GM12878 (cell line): ENCODE results near the gene SEL1L2. TPM values are rescaled to one million over a fixed set of nuclear protein-coding genes. Genes with fewer than 3 reads are reported as not detected.

Source experiments
- ATAC-seq: fragments of 200-7000 bp; cut with Tn5 transposase; 3 replicates; pipeline ENCODE4 v1.9.1; 2020; ENCODE audit warnings: mild to moderate bottlenecking, moderate library complexity
- BruUV-seq: library from RNA; stranded (reverse); fragments of 400-500 nt; replicated peaks from 2 replicates; lab custom pipeline; 2021; lab: Mats Ljungman, UMichigan
- CTCF ChIA-PET: fragments of 300-600 bp; sonication (Branson Sonifier 250); formaldehyde crosslinking; extraction: SDS; loops from one replicate; lab custom pipeline; 2021; ENCODE audit warnings: inconsistent platforms; lab: Yijun Ruan, JAX
- POLR2A ChIA-PET: fragments of 350-600 bp; formaldehyde crosslinking; extraction: SDS; loops from one replicate; lab custom pipeline; 2021; ENCODE audit warnings: inconsistent platforms; lab: Charles Lee
- RAD21 ChIA-PET: fragments of 300-600 bp; sonication (Branson Sonifier 250); formaldehyde crosslinking; loops from one replicate; lab custom pipeline; 2023; ENCODE audit warnings: antibody characterized with exemption; ENCODE audit not compliant: unreplicated experiment; lab: Charles Lee
- SMC1A ChIA-PET: fragments of 300-600 bp; sonication (Branson Sonifier 250); formaldehyde crosslinking; loops from one replicate; lab custom pipeline; 2023; ENCODE audit not compliant: unreplicated experiment, uncharacterized antibody; lab: Charles Lee
- DNase-seq: peaks from one replicate; pipeline ENCODE4 v3.0.0-alpha.2; 2011; ENCODE audit warnings: low read depth, low spot score
- FAIRE-seq: peaks from 3 replicates; lab custom pipeline; 2011; peaks lifted over from hg19 to GRCh38; lab: Jason Lieb, UNC
- H2AFZ ChIP-seq: 2 replicates; pipeline ENCODE4 v1.6.0; 2011; ENCODE audit warnings: low read depth, low read length, control low read depth; ENCODE audit not compliant: control insufficient read depth
- H3K27ac ChIP-seq: 2 replicates; pipeline ENCODE4 v1.5.1; 2011; ENCODE audit warnings: control low read depth; ENCODE audit not compliant: control insufficient read depth, insufficient read depth
- H3K27me3 ChIP-seq, 2 experiments: replicated peaks in 1 of 2; 2 replicates each; pipeline versions ENCODE4 v1.6.0 to v1.6.1; 2011; ENCODE audit warnings: low read length in 1 of 2; ENCODE audit not compliant: control insufficient read depth in 2 of 2, insufficient read depth in 2 of 2
- H3K36me3 ChIP-seq, 2 experiments: 2 replicates each; pipeline ENCODE4 v1.5.1; 2011; ENCODE audit warnings: low read length in 1 of 2; ENCODE audit not compliant: control insufficient read depth in 2 of 2, insufficient read depth in 2 of 2
- H3K4me1 ChIP-seq: 2 replicates; pipeline ENCODE4 v1.6.1; 2011; ENCODE audit warnings: mild to moderate bottlenecking, low read length, moderate library complexity, mixed read lengths; ENCODE audit not compliant: control insufficient read depth, insufficient read depth
- H3K4me2 ChIP-seq: 2 replicates; pipeline ENCODE4 v1.6.0; 2011; ENCODE audit warnings: control low read depth; ENCODE audit not compliant: control insufficient read depth, insufficient read depth
- H3K4me3 ChIP-seq: fragments of 200-600 bp; sonication (generic); 2 replicates; pipeline ENCODE4 v1.5.1; 2016
- H3K79me2 ChIP-seq: 2 replicates; pipeline ENCODE4 v1.6.0; 2011; ENCODE audit warnings: low read length; ENCODE audit not compliant: control insufficient read depth, insufficient read depth
- H3K9ac ChIP-seq: 2 replicates; pipeline ENCODE4 v1.8.0; 2011; ENCODE audit warnings: low read length, control low read depth, mixed read lengths; ENCODE audit not compliant: control insufficient read depth, insufficient read depth
- H3K9me3 ChIP-seq: replicated peaks from 3 replicates; pipeline ENCODE4 v1.5.1; 2011; ENCODE audit warnings: mild to moderate bottlenecking, low read length; ENCODE audit not compliant: control insufficient read depth, insufficient read depth
- H4K20me1 ChIP-seq: 2 replicates; pipeline ENCODE4 v1.6.0; 2011; ENCODE audit not compliant: control insufficient read depth, insufficient read depth
- ATF3 ChIP-seq: IDR thresholded peaks from 2 replicates; pipeline ENCODE4 v1.6.1; 2011; ENCODE audit warnings: low read depth, mild to moderate bottlenecking, low read length, moderate library complexity, borderline replicate concordance; ENCODE audit errors: extremely low read depth
- ELK1 ChIP-seq: IDR thresholded peaks from 2 replicates; pipeline ENCODE4 v1.6.1; 2012; ENCODE audit warnings: low read depth, low read length, improper control_type of control experiment
- ESRRA ChIP-seq: IDR thresholded peaks from 2 replicates; pipeline ENCODE4 v1.6.1; 2012; ENCODE audit warnings: mild to moderate bottlenecking, low read length, improper control_type of control experiment
- IRF5 ChIP-seq: fragments of 450-650 bp; IDR thresholded peaks from 2 replicates; pipeline ENCODE4 v1.6.1; 2017; ENCODE audit warnings: borderline replicate concordance
- SKIL ChIP-seq: fragments of 450-650 bp; IDR thresholded peaks from 2 replicates; pipeline ENCODE4 v1.6.1; 2017; ENCODE audit warnings: mild to moderate bottlenecking, low read depth, inconsistent platforms; ENCODE audit not compliant: poor library complexity, severe bottlenecking
- SMAD5 ChIP-seq: IDR thresholded peaks from 2 replicates; pipeline ENCODE4 v1.6.1; 2016; ENCODE audit warnings: antibody characterized with exemption, low read depth
- SPI1 ChIP-seq: IDR thresholded peaks from 2 replicates; pipeline ENCODE4 v1.6.1; 2011; ENCODE audit warnings: low read depth, mild to moderate bottlenecking, low read length, moderate library complexity, borderline replicate concordance; ENCODE audit not compliant: insufficient read depth
- SUPT20H ChIP-seq: IDR thresholded peaks from 2 replicates; pipeline ENCODE4 v1.6.1; 2011; ENCODE audit warnings: low read depth, mild to moderate bottlenecking, low read length, moderate library complexity, borderline replicate concordance; ENCODE audit not compliant: control insufficient read depth
- TCF12 ChIP-seq: IDR thresholded peaks from 2 replicates; pipeline ENCODE4 v1.6.1; 2011; ENCODE audit warnings: low read depth, mild to moderate bottlenecking, low read length
- ZNF274 ChIP-seq: IDR thresholded peaks from one replicate; pipeline ENCODE4 v1.8.0; 2011; ENCODE audit not compliant: insufficient read length, insufficient read depth
- WGBS: methylation state at CpG from one replicate; pipeline ENCODE4 v1.1.6; 2016; ENCODE audit warnings: low lambda C conversion rate; ENCODE audit not compliant: insufficient replicate concordance, insufficient coverage; ENCODE audit errors: missing lambda C conversion rate; 5-methylcytosine and 5-hydroxymethylcytosine counted together
- in situ Hi-C: fragments of 300-500 bp; cut with MboI; formaldehyde crosslinking; loops from 9 replicates; pipeline ENCODE4 v1.14.3; 2018; ENCODE audit warnings: mixed read lengths
- intact Hi-C: fragments of 100-400 bp; cut with micrococcal nuclease; formaldehyde crosslinking; loops from one replicate; pipeline ENCODE4 v1.14.2; 2022; ENCODE audit not compliant: unreplicated experiment
- polyA plus RNA-seq, 11 experiments: library from polyadenylated mRNA; depleted of rRNA in 4 of 11; unstranded in 6 of 11; stranded (reverse) in 5 of 11; fragments of >200 nt; fragmentation: Nextera tagmentation in 4 of 11; fragmentation: Illumina TruSeq in 1 of 11; extraction: Ambion mirVana in 4 of 11; extraction: Trizol in 1 of 11; gene quantifications; 1 replicate in 1 of 11; 2 replicates in 10 of 11; pipeline versions ENCODE4 v1.2.1 to v1.2.3, GENCODE V29; 2011 to 2016; ENCODE audit warnings: inconsistent platforms in 2 of 11, missing spikeins in 2 of 11, low read depth in 1 of 11
- total RNA-seq, 4 experiments: library from RNA; depleted of rRNA in 3 of 4; stranded (reverse); fragments of >200 nt in 3 of 4; fragmentation: Illumina TruSeq in 1 of 4; extraction: Trizol in 1 of 4; gene quantifications; 2 replicates each; pipeline versions ENCODE4 v1.2.1 to v1.2.3, GENCODE V29; 2013 to 2021

Gene SEL1L2
- total and polyA plus RNA-seq, 10 of the 15 experiments (the other 5 are each of a cell fraction or from before 2014, with no cell fraction given) = not detected

GRCh38 chr20:13857304-13857703 is 133.1 kb downstream of the SEL1L2 start:
- CTCF ChIA-PET = no interaction called here

GRCh38 chr20:13856354-13856753 is 134.1 kb downstream of the SEL1L2 start:
- Histone ChIP-seq H2AFZ (no peak overlapping the region), H3K27ac (no peak overlapping the region), H3K4me2 (no peak overlapping the region), H3K79me2 (no peaks in the 10 kb centered on the region), H3K4me3 (no peak overlapping the region), H3K4me1 (no peaks in the 10 kb centered on the region), H3K27me3 (no peaks in the 10 kb centered on the region), H3K36me3 (no peaks in the 10 kb centered on the region), H3K9ac (no peak overlapping the region), H3K9me3 (no peaks in the 10 kb centered on the region), H4K20me1 (no peaks in the 10 kb centered on the region)
- ChIA-PET RAD21 (no interaction called here), SMC1A (no interaction called here), CTCF (interaction anchor here (0.6 kb wide), 1 partner anchor 10 kb away, joined by 3 read pairs; no protein-coding TSS in a partner anchor), POLR2A (no interaction called here)
- intact Hi-C loops (no loop called here), in situ Hi-C loops (no loop called here)
- FAIRE-seq = no peak
- no peak for DNase-seq
- WGBS = 18% methylated on average over 4 of the region's 4 CpGs
- ATAC-seq = no peak
- BruUV-seq = no TSS peak
- no peak for TF ChIP-seq SUPT20H
- no peak for TF ChIP-seq ZNF274
- TF ChIP-seq ATF3 = no peak
- TF ChIP-seq TCF12 = no peak
- no peak for TF ChIP-seq SMAD5
- TF ChIP-seq SKIL = no peak
- TF ChIP-seq IRF5 = no peak

More at GRCh38 chr20:13857304-13857703, 133.1 kb downstream of the SEL1L2 start:
- Histone ChIP-seq H3K4me2 (no peak overlapping the region), H3K27ac (no peak overlapping the region), H3K36me3 (no peaks in the 10 kb centered on the region), H2AFZ (no peak overlapping the region), H3K79me2 (no peaks in the 10 kb centered on the region), H4K20me1 (no peaks in the 10 kb centered on the region), H3K4me1 (no peaks in the 10 kb centered on the region), H3K9ac (no peak overlapping the region), H3K4me3 (no peak overlapping the region), H3K27me3 (no peaks in the 10 kb centered on the region), H3K9me3 (no peaks in the 10 kb centered on the region)
- ChIA-PET POLR2A (no interaction called here), RAD21 (no interaction called here), SMC1A (no interaction called here)
- WGBS = 9% methylated on average over 3 of the region's 3 CpGs
- in situ Hi-C loops (no loop called here), intact Hi-C loops (no loop called here)
- DNase-seq (no peak), FAIRE-seq (no peak), ATAC-seq (no peak)
- TF ChIP-seq ATF3 (no peak), ELK1 (no peak), ESRRA (no peak), SPI1 (no peak)
- no TSS peak for BruUV-seq
